ENCODE data around the gene ATRNL1.

DNA sequence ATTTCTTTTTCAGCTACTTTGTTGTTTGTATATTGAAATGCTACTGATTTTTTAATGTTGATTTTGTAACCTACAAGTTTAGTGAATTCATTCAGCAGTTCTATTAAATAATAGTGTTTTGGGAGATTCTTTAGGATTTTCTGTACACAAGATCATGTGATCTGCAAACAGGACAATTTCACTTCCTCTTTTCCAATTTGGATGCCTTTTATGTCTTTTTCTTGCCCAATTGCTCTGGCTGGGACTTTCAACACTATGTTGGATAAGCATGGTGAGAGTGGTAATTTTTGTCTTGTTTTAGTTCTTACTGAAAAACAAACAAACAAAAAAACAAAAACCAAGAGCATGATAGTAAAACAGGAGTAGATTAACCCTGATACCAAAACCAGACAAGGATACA lies 316.2 kb downstream of the ATRNL1 start:
- TF ChIP-seq, protein P1, sequence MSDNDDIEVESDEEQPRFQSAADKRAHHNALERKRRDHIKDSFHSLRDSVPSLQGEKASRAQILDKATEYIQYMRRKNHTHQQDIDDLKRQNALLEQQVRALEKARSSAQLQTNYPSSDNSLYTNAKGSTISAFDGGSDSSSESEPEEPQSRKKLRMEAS (IDR thresholded peaks at IDR 0.05): no peak
- TF ChIP-seq, protein P2, sequence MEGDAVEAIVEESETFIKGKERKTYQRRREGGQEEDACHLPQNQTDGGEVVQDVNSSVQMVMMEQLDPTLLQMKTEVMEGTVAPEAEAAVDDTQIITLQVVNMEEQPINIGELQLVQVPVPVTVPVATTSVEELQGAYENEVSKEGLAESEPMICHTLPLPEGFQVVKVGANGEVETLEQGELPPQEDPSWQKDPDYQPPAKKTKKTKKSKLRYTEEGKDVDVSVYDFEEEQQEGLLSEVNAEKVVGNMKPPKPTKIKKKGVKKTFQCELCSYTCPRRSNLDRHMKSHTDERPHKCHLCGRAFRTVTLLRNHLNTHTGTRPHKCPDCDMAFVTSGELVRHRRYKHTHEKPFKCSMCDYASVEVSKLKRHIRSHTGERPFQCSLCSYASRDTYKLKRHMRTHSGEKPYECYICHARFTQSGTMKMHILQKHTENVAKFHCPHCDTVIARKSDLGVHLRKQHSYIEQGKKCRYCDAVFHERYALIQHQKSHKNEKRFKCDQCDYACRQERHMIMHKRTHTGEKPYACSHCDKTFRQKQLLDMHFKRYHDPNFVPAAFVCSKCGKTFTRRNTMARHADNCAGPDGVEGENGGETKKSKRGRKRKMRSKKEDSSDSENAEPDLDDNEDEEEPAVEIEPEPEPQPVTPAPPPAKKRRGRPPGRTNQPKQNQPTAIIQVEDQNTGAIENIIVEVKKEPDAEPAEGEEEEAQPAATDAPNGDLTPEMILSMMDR (IDR thresholded peaks at IDR 0.05; ENCODE audit: control extremely low read depth in 1 of 3, insufficient read depth in 1 of 3, low read depth in 1 of 3, low read length in 3 of 3): no peak
- TF ChIP-seq SP1 (IDR thresholded peaks at IDR 0.05; ENCODE audit: low read depth, low read length): no peak
- TF ChIP-seq BRCA1 (IDR thresholded peaks at IDR 0.05; ENCODE audit: low read depth, low read length): no peak
- no peak for TF ChIP-seq CEBPB (IDR thresholded peaks at IDR 0.05; ENCODE audit: low read depth, low read length)
- no peak for TF ChIP-seq POLR2AphosphoS5 (IDR thresholded peaks at IDR 0.05; ENCODE audit: low read depth, low read length)
- no peak for TF ChIP-seq YY1 (IDR thresholded peaks at IDR 0.05; ENCODE audit: low read depth, low read length)
- TF ChIP-seq SUZ12 (IDR thresholded peaks at IDR 0.05; ENCODE audit: low read length): no peak
- no peak for TF ChIP-seq SIN3A (conservative IDR thresholded peaks at IDR 0.05 in 1 of 2, IDR thresholded peaks at IDR 0.05 in 1 of 2; ENCODE audit: low read depth in 1 of 2, low read length in 2 of 2)

Data from H1 (cell line).